H9 (cell line): ENCODE measurements around the gene MT3. TPM values are rescaled to one million over a fixed set of nuclear protein-coding genes. Genes with fewer than 3 reads are reported as not detected.

Experiments used
- DNase-seq: peaks from one replicate; pipeline ENCODE4 v3.0.0-alpha.2; 2017
- H2AFZ ChIP-seq: one replicate; pipeline ENCODE4 v1.6.1; 2013; ENCODE audit warnings: mild to moderate bottlenecking, low read length, control low read depth, moderate library complexity
- H2AK5ac ChIP-seq: 2 replicates; pipeline ENCODE4 v1.6.1; 2013; ENCODE audit warnings: low read length, control low read depth, mixed read lengths; ENCODE audit not compliant: insufficient read length
- H2BK120ac ChIP-seq: one replicate; pipeline ENCODE4 v1.6.1; 2013; ENCODE audit warnings: low read depth, mild to moderate bottlenecking, low read length, control low read depth, inconsistent platforms; ENCODE audit not compliant: poor library complexity, severe bottlenecking
- H2BK12ac ChIP-seq: 2 replicates; pipeline ENCODE4 v1.6.1; 2013; ENCODE audit warnings: low read length, control low read depth, mixed read lengths, low read depth; ENCODE audit not compliant: insufficient read length
- H2BK15ac ChIP-seq: 2 replicates; pipeline ENCODE4 v1.6.1; 2013; ENCODE audit warnings: low read depth, low read length, control low read depth
- H2BK20ac ChIP-seq: one replicate; pipeline ENCODE4 v1.6.1; 2013; ENCODE audit warnings: low read depth, mild to moderate bottlenecking, low read length, control low read depth, inconsistent platforms; ENCODE audit not compliant: poor library complexity, severe bottlenecking
- H2BK5ac ChIP-seq: 2 replicates; pipeline ENCODE4 v1.6.1; 2013; ENCODE audit warnings: low read length, control low read depth, mixed read lengths; ENCODE audit not compliant: insufficient read length
- H3K14ac ChIP-seq: 2 replicates; pipeline ENCODE4 v1.6.1; 2013; ENCODE audit warnings: low read length, control low read depth; ENCODE audit not compliant: insufficient read depth
- H3K18ac ChIP-seq: 2 replicates; pipeline ENCODE4 v1.6.1; 2013; ENCODE audit warnings: low read depth, mild to moderate bottlenecking, mixed read lengths, low read length, control low read depth; ENCODE audit not compliant: insufficient read length
- H3K23ac ChIP-seq: 2 replicates; pipeline ENCODE4 v1.6.1; 2013; ENCODE audit warnings: low read length, control low read depth, mixed read lengths, low read depth; ENCODE audit not compliant: insufficient read length
- H3K23me2 ChIP-seq: 2 replicates; pipeline ENCODE4 v1.6.1; 2013; ENCODE audit warnings: low read depth, mild to moderate bottlenecking, mixed read lengths, low read length, control low read depth; ENCODE audit not compliant: insufficient read length, poor library complexity, severe bottlenecking
- H3K27ac ChIP-seq: 2 replicates; pipeline ENCODE4 v1.5.1; 2013; ENCODE audit warnings: low read length, control low read depth, mixed read lengths, low read depth; ENCODE audit not compliant: insufficient read length
- H3K27me3 ChIP-seq: 2 replicates; pipeline ENCODE4 v1.6.1; 2013; ENCODE audit warnings: low read length, control low read depth, inconsistent platforms; ENCODE audit not compliant: insufficient read depth
- H3K4ac ChIP-seq: 2 replicates; pipeline ENCODE4 v1.6.1; 2013; ENCODE audit warnings: low read depth, mild to moderate bottlenecking, control low read depth, inconsistent platforms, low read length, moderate library complexity
- H3K4me1 ChIP-seq: 2 replicates; pipeline ENCODE4 v1.6.1; 2013; ENCODE audit warnings: low read length, control low read depth, inconsistent platforms; ENCODE audit not compliant: insufficient read depth
- H3K4me2 ChIP-seq: 2 replicates; pipeline ENCODE4 v1.6.1; 2013; ENCODE audit warnings: low read length, control low read depth, mixed read lengths; ENCODE audit not compliant: insufficient read length, insufficient read depth
- H3K56ac ChIP-seq: 2 replicates; pipeline ENCODE4 v1.6.1; 2013; ENCODE audit warnings: low read depth, mild to moderate bottlenecking, mixed read lengths, low read length, control low read depth; ENCODE audit not compliant: insufficient read length
- H3K79me1 ChIP-seq: 2 replicates; pipeline ENCODE4 v1.6.1; 2013; ENCODE audit warnings: low read depth, mild to moderate bottlenecking, moderate library complexity, low read length, control low read depth, inconsistent platforms; ENCODE audit not compliant: insufficient read depth, poor library complexity, severe bottlenecking
- H3K79me2 ChIP-seq: 2 replicates; pipeline ENCODE4 v1.6.1; 2013; ENCODE audit warnings: low read length, control low read depth, inconsistent platforms; ENCODE audit not compliant: insufficient read depth
- H3K9ac ChIP-seq: 2 replicates; pipeline ENCODE4 v1.6.1; 2013; ENCODE audit warnings: low read length, control low read depth, mixed read lengths; ENCODE audit not compliant: insufficient read length; ENCODE audit errors: extremely low read depth
- H3K9me3 ChIP-seq: one replicate; pipeline ENCODE4 v1.6.1; 2013; ENCODE audit warnings: low read depth, low read length, inconsistent platforms; ENCODE audit not compliant: control insufficient read depth
- H3T11ph ChIP-seq: one replicate; pipeline ENCODE4 v1.6.1; 2013; ENCODE audit warnings: mild to moderate bottlenecking, low read length, control low read depth, inconsistent platforms
- H4K20me1 ChIP-seq: one replicate; pipeline ENCODE4 v1.6.1; 2013; ENCODE audit not compliant: control insufficient read depth, insufficient read length, insufficient read depth
- H4K5ac ChIP-seq: 2 replicates; pipeline ENCODE4 v1.6.1; 2013; ENCODE audit warnings: low read depth, mild to moderate bottlenecking, mixed read lengths, low read length, control low read depth; ENCODE audit not compliant: insufficient read length
- H4K8ac ChIP-seq: replicated peaks from 2 replicates; pipeline ENCODE4 v1.6.1; 2013; ENCODE audit warnings: low read length, control low read depth, mixed read lengths, low read depth; ENCODE audit not compliant: insufficient read length
- H4K91ac ChIP-seq: 2 replicates; pipeline ENCODE4 v1.6.1; 2013; ENCODE audit warnings: low read depth, mild to moderate bottlenecking, moderate library complexity, mixed read lengths, low read length, control low read depth; ENCODE audit not compliant: insufficient read length
- H3K27ac Mint-ChIP-seq, 3 experiments: 2 replicates in 2 of 3; 3 replicates in 1 of 3; pipeline ENCODE4 v1.8.0; 2020 to 2021; ENCODE audit warnings: mixed read lengths in 3 of 3, mild to moderate bottlenecking in 1 of 3, moderate library complexity in 1 of 3
- H3K27me3 Mint-ChIP-seq: 2 replicates; pipeline ENCODE4 v1.8.0; 2021; ENCODE audit warnings: low read depth, mild to moderate bottlenecking, moderate library complexity, mixed read lengths
- H3K36me3 Mint-ChIP-seq, 3 experiments: 2 replicates in 2 of 3; 3 replicates in 1 of 3; pipeline ENCODE4 v1.8.0; 2020 to 2021; ENCODE audit warnings: low read depth in 3 of 3, mixed read lengths in 3 of 3; ENCODE audit not compliant: insufficient read depth in 1 of 3
- H3K4me1 Mint-ChIP-seq, 2 experiments: 2 replicates each; pipeline ENCODE4 v1.8.0; 2020; ENCODE audit warnings: mixed read lengths in 2 of 2
- H3K4me3 Mint-ChIP-seq, 2 experiments: 2 replicates in 1 of 2; 3 replicates in 1 of 2; pipeline ENCODE4 v1.8.0; 2020 to 2021; ENCODE audit warnings: mild to moderate bottlenecking in 2 of 2, mixed read lengths in 2 of 2, moderate library complexity in 1 of 2
- H3K9me3 Mint-ChIP-seq, 2 experiments: 2 replicates in 1 of 2; 3 replicates in 1 of 2; pipeline ENCODE4 v1.8.0; 2020; ENCODE audit warnings: mild to moderate bottlenecking in 2 of 2, mixed read lengths in 2 of 2, moderate library complexity in 1 of 2
- WGBS: extraction: QIAGEN DNeasy Blood & Tissue Kit; methylation state at CpG from one replicate; pipeline ENCODE4 v1.1.7; 2013; ENCODE audit warnings: missing lambda C conversion rate, low lambda C conversion rate, mixed read lengths; ENCODE audit not compliant: insufficient read length; ENCODE audit errors: extremely low coverage; 5-methylcytosine and 5-hydroxymethylcytosine counted together
- total RNA-seq: library from RNA; stranded (reverse); gene quantifications from 2 replicates; pipeline ENCODE4 v1.2.1, GENCODE V29; 2021
- TF ChIP-seq, protein P1 (sequence below): fragments of 200-600 bp; sonication (generic); conservative IDR thresholded peaks from 3 replicates; pipeline ENCODE4 v1.8.0; 2021; ENCODE audit warnings: antibody characterized with exemption, mild to moderate bottlenecking

The MT3 gene
- total RNA-seq, 1 experiment from 2014 or later = not detected

GRCh38 chr16:56606476-56607108 is 17.3 kb downstream of the MT3 start:
- Histone ChIP-seq H3K9me3 (no peaks in the 10 kb centered on the region), H3K9ac (no peak overlapping the region), H3K18ac (no peak overlapping the region), H3K14ac (no peak overlapping the region), H3K4me2 (no peak overlapping the region), H2BK15ac (no peak overlapping the region), H2BK5ac (no peak overlapping the region), H3T11ph (no peak overlapping the region), H2AK5ac (no peak overlapping the region), H3K27ac (no peak overlapping the region), H3K4me1 (peaks cover 6% of the 10 kb centered on the region; the same call in 1 of the 2 replicates), H3K27me3 (peaks cover 21% of the 10 kb centered on the region; the same call in 1 of the 2 replicates), H3K79me2 (no peaks in the 10 kb centered on the region), H3K56ac (no peak overlapping the region), H2BK12ac (no peak overlapping the region), H3K79me1 (no peaks in the 10 kb centered on the region), H4K8ac (no peak overlapping the region), H4K91ac (no peak overlapping the region), H2AFZ (no peak overlapping the region), H3K23ac (no peak overlapping the region), H4K5ac (no peak overlapping the region), H3K23me2 (peaks cover 8% of the 10 kb centered on the region), H3K4ac (no peak overlapping the region), H2BK120ac (no peak overlapping the region), H4K20me1 (no peaks in the 10 kb centered on the region), H2BK20ac (no peak overlapping the region)
- no peak overlapping the region; a peak in 1 of 5 replicates for H3K4me3 Mint-ChIP-seq
- H3K9me3 Mint-ChIP-seq = no peaks in the 10 kb centered on the region
- peaks cover 29 to 35% of the 10 kb centered on the region in 2 experiments for H3K4me1 Mint-ChIP-seq
- H3K27me3 Mint-ChIP-seq = peaks cover 81% of the 10 kb centered on the region
- WGBS = no CpG with 5 or more reads among the region's 8 CpGs
- no peak for DNase-seq
- TF ChIP-seq, protein P1, sequence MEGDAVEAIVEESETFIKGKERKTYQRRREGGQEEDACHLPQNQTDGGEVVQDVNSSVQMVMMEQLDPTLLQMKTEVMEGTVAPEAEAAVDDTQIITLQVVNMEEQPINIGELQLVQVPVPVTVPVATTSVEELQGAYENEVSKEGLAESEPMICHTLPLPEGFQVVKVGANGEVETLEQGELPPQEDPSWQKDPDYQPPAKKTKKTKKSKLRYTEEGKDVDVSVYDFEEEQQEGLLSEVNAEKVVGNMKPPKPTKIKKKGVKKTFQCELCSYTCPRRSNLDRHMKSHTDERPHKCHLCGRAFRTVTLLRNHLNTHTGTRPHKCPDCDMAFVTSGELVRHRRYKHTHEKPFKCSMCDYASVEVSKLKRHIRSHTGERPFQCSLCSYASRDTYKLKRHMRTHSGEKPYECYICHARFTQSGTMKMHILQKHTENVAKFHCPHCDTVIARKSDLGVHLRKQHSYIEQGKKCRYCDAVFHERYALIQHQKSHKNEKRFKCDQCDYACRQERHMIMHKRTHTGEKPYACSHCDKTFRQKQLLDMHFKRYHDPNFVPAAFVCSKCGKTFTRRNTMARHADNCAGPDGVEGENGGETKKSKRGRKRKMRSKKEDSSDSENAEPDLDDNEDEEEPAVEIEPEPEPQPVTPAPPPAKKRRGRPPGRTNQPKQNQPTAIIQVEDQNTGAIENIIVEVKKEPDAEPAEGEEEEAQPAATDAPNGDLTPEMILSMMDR = no peak
- no peak overlapping the region; a peak in 1 of 7 replicates for H3K27ac Mint-ChIP-seq
- H3K36me3 Mint-ChIP-seq = no peaks in the 10 kb centered on the region
